Neural cell (in vitro differentiated cells): ENCODE measurements around the gene TRAM2.

Experiments
- EP300 ChIP-seq: fragments of 450-650 bp; conservative IDR thresholded peaks from 2 replicates; pipeline ENCODE4 v1.6.1; 2014; ENCODE audit warnings: antibody characterized with exemption, mild to moderate bottlenecking, moderate library complexity; ENCODE audit not compliant: poor library complexity, severe bottlenecking
- EZH2 ChIP-seq: fragments of 200-600, 300-800 bp; shearing (Covaris generic), sonication (generic); IDR thresholded peaks from 2 replicates; pipeline ENCODE4 v1.6.1; 2014; ENCODE audit warnings: antibody characterized with exemption, low read length, borderline replicate concordance, mild to moderate bottlenecking; ENCODE audit not compliant: insufficient read depth, poor library complexity, severe bottlenecking
- RAD21 ChIP-seq: fragments of 450-650 bp; conservative IDR thresholded peaks from 2 replicates; pipeline ENCODE4 v1.6.1; 2014; ENCODE audit warnings: antibody characterized with exemption, mild to moderate bottlenecking, moderate library complexity
- TAF1 ChIP-seq: IDR thresholded peaks from 2 replicates; pipeline ENCODE4 v1.6.1; 2012; ENCODE audit warnings: low read depth
- TF ChIP-seq, protein P1 (sequence below): fragments of 450-650 bp; IDR thresholded peaks from 2 replicates; pipeline ENCODE4 v1.5.1; 2014; ENCODE audit warnings: antibody characterized with exemption, mild to moderate bottlenecking, moderate library complexity; ENCODE audit not compliant: poor library complexity, severe bottlenecking
- TF ChIP-seq, protein P2 (sequence below): IDR thresholded peaks from 2 replicates; pipeline ENCODE4 v1.6.1; 2012; ENCODE audit warnings: borderline replicate concordance

DNA sequence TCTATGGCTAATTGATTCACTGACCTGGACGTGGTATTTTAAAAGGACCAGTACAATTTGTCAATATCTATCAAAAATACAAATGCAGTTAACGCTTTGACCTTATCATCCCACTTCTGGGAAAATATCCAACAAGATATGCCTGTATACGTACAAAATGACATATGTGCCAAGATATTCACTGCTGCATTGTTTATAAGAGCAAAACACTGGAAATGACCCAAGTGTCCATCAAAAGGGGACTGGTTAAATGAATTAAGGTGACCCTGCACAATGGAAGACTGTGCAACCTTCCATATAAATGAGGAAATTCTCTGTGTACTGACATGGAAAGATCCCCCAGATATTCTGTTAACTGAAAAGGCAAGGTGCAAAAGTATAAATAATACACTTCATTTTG lies 13.9 kb downstream of the TRAM2 start:
- no peak for TF ChIP-seq EZH2
- TF ChIP-seq, protein P1, sequence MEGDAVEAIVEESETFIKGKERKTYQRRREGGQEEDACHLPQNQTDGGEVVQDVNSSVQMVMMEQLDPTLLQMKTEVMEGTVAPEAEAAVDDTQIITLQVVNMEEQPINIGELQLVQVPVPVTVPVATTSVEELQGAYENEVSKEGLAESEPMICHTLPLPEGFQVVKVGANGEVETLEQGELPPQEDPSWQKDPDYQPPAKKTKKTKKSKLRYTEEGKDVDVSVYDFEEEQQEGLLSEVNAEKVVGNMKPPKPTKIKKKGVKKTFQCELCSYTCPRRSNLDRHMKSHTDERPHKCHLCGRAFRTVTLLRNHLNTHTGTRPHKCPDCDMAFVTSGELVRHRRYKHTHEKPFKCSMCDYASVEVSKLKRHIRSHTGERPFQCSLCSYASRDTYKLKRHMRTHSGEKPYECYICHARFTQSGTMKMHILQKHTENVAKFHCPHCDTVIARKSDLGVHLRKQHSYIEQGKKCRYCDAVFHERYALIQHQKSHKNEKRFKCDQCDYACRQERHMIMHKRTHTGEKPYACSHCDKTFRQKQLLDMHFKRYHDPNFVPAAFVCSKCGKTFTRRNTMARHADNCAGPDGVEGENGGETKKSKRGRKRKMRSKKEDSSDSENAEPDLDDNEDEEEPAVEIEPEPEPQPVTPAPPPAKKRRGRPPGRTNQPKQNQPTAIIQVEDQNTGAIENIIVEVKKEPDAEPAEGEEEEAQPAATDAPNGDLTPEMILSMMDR = no peak
- TF ChIP-seq TAF1 = no peak
- no peak for TF ChIP-seq RAD21
- TF ChIP-seq, protein P2, sequence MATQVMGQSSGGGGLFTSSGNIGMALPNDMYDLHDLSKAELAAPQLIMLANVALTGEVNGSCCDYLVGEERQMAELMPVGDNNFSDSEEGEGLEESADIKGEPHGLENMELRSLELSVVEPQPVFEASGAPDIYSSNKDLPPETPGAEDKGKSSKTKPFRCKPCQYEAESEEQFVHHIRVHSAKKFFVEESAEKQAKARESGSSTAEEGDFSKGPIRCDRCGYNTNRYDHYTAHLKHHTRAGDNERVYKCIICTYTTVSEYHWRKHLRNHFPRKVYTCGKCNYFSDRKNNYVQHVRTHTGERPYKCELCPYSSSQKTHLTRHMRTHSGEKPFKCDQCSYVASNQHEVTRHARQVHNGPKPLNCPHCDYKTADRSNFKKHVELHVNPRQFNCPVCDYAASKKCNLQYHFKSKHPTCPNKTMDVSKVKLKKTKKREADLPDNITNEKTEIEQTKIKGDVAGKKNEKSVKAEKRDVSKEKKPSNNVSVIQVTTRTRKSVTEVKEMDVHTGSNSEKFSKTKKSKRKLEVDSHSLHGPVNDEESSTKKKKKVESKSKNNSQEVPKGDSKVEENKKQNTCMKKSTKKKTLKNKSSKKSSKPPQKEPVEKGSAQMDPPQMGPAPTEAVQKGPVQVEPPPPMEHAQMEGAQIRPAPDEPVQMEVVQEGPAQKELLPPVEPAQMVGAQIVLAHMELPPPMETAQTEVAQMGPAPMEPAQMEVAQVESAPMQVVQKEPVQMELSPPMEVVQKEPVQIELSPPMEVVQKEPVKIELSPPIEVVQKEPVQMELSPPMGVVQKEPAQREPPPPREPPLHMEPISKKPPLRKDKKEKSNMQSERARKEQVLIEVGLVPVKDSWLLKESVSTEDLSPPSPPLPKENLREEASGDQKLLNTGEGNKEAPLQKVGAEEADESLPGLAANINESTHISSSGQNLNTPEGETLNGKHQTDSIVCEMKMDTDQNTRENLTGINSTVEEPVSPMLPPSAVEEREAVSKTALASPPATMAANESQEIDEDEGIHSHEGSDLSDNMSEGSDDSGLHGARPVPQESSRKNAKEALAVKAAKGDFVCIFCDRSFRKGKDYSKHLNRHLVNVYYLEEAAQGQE = no peak
- TF ChIP-seq EP300 = no peak
